Measurements from ENCODE around the gene BMP7.

Gene BMP7

DNA sequence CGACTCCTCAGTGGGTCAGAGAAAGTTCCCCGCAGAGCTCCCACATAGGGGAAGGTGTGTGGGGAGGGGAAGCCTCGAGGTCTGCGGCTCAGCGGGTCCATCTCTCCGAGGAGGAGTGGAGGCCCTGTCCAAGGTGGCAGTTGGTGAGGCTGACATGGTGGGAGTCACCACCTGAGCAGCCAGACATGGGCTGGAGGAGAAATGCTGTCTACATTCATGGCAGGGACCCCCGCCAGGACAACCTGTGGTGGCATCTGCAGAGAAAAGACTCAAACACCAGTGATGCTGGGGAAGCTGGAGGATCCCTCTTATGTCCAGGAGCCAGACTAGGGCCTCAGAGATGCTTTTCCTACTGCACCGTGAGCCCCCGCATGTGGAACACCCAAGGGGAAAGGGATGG lies 49.8 kb downstream of the BMP7 start:
- TF ChIP-seq, protein P1, sequence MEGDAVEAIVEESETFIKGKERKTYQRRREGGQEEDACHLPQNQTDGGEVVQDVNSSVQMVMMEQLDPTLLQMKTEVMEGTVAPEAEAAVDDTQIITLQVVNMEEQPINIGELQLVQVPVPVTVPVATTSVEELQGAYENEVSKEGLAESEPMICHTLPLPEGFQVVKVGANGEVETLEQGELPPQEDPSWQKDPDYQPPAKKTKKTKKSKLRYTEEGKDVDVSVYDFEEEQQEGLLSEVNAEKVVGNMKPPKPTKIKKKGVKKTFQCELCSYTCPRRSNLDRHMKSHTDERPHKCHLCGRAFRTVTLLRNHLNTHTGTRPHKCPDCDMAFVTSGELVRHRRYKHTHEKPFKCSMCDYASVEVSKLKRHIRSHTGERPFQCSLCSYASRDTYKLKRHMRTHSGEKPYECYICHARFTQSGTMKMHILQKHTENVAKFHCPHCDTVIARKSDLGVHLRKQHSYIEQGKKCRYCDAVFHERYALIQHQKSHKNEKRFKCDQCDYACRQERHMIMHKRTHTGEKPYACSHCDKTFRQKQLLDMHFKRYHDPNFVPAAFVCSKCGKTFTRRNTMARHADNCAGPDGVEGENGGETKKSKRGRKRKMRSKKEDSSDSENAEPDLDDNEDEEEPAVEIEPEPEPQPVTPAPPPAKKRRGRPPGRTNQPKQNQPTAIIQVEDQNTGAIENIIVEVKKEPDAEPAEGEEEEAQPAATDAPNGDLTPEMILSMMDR (IDR thresholded peaks at IDR 0.05; ENCODE audit: low read depth, low read length), result no peak
- Histone ChIP-seq H3K4me3 (ENCODE audit: low read depth, low read length) (no peak overlapping the region), H3K4me1 (no peaks in the 10 kb centered on the region), H3K36me3 (no peaks in the 10 kb centered on the region), H3K27me3 (no peaks in the 10 kb centered on the region), H3K9me3 (no peaks in the 10 kb centered on the region)
- no peak for DNase-seq

DNA sequence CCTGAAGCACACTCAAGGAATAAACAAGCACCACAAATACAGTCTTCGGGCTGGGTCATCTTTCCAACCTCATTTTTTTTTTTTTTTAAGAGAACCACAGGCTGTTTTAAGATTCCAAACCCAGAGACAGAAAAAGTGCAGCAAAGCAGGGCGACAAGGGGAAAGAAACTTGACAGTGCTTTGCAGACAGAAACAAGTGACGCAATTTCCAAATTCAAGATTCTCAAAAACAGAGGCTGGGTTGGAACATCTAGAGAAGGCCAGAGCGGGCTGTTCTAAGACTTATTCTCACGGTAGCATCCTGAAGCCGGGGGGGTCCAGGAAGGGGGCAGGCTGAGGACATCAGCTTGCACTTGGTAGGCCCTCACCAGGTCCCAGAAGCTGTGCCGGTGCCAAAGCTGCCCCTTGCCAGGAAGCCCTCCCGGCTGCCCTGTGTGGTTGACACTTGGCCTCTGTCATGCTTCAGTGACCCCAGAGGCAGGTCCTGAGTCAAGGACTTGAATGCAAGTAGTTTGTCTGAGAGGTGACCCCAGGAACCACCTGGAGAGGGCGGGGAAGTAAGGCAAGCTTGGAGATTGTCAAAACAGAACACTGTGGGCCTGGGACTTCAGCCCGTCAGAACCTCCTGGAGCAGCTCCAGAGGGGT lies 50.5 kb downstream of the BMP7 start:
- Histone ChIP-seq H3K4me1 (no peaks in the 10 kb centered on the region), H3K27me3 (no peaks in the 10 kb centered on the region), H3K36me3 (no peaks in the 10 kb centered on the region), H3K9me3 (no peaks in the 10 kb centered on the region), H3K4me3 (ENCODE audit: low read depth, low read length) (no peak overlapping the region)
- DNase-seq, result no peak
- TF ChIP-seq, protein P1 (IDR thresholded peaks at IDR 0.05; ENCODE audit: low read depth, low read length), result no peak

DNA sequence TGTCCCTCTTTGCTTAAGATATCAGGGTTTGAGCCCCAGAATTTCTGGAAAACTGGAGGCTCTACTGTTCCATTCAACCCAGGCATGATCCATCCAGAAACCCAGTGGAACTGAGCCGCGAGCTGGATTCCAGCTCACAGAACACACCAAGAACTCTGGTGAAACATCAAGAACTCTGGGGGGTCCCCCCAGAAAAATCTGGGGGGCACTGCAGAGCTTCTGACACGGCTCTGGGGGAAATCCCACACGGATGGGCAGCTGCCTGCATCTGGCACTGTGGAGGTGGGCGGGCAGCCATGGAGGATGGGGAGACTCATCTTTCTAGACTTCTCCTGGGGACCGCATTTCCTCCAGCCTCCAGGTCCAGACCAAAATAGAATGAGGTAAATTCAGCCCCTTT lies 51.0 kb downstream of the BMP7 start:
- Histone ChIP-seq H3K36me3 (no peaks in the 10 kb centered on the region), H3K4me3 (ENCODE audit: low read depth, low read length) (no peak overlapping the region), H3K27me3 (no peaks in the 10 kb centered on the region), H3K4me1 (no peaks in the 10 kb centered on the region), H3K9me3 (no peaks in the 10 kb centered on the region)
- TF ChIP-seq, protein P1 (IDR thresholded peaks at IDR 0.05; ENCODE audit: low read depth, low read length), result no peak
- DNase-seq, result no peak

DNA sequence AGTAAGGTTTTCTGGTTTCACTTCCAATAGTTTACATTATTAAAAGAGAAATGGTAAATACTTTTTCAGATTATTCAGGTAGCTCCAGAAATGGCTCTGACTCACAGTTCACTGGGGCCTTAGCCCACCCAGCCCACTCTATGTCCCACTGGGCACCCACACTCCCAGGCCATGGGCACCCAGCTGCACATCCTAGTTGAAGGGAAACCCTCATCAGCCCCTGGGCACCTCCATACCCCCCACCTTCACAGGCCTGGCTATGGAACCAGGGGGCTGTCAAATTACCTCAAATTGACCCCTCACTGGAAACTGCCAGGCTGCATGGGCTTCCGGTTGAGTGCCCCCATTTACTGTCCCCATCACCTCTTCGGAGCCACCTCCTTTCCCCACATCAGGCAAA lies 51.5 kb downstream of the BMP7 start:
- no peaks in the 10 kb centered on the region for H3K36me3 ChIP-seq
- no peak for DNase-seq
- no peaks in the 10 kb centered on the region for H3K27me3 ChIP-seq
- no peak overlapping the region for H3K4me3 ChIP-seq (ENCODE audit: low read depth, low read length)
- no peaks in the 10 kb centered on the region for H3K4me1 ChIP-seq
- H3K9me3 ChIP-seq, result no peaks in the 10 kb centered on the region
- TF ChIP-seq, protein P1 (IDR thresholded peaks at IDR 0.05; ENCODE audit: low read depth, low read length), result no peak

DNA sequence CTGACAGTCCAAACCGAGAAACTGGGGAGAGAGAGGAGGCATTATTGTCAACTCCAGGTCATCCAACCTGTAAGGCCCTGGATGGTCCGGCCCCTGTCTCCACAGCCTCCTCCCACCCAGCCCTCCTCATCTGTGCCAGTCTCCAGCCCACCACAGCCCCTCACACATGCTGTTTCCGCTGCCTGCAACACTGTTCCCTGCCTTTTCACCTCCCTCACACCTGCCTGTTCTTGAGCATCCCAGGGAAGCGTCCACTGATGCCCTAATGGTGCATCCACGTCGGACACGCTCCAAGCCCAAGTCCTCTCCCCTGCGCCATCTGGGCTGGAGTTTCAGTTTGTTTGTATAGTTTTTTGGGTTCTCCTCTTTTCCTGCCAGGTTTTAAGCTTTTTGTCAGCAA lies 52.0 kb downstream of the BMP7 start:
- no peaks in the 10 kb centered on the region for H3K27me3 ChIP-seq

DNA sequence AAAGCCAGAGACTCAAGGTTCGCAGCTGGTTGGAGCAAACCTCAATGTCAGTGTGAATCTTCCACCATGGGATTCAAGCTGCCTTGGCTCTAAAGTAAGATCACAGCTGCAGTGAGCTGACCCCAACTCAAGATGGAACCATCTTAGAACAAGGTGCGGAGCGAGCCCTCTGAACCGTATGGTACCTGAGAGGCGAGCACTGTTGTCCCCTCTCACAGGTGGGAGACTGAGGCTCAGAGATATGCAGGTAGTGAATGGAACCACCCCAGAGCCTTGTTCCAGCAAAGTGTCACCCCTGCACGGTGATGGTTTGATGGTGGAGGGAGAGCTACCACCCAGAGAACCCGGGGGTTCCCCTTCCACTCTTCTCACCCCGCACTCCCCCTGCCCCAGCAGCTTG lies 52.5 kb downstream of the BMP7 start:
- Histone ChIP-seq H3K36me3 (no peaks in the 10 kb centered on the region), H3K9me3 (no peaks in the 10 kb centered on the region), H3K4me3 (ENCODE audit: low read depth, low read length) (no peak overlapping the region), H3K27me3 (no peaks in the 10 kb centered on the region), H3K4me1 (no peaks in the 10 kb centered on the region)
- no peak for DNase-seq
- TF ChIP-seq, protein P1 (IDR thresholded peaks at IDR 0.05; ENCODE audit: low read depth, low read length), result no peak

More for the DNA sequence above, 52.0 kb downstream of the BMP7 start:
- no peak for DNase-seq
- no peaks in the 10 kb centered on the region for H3K4me1 ChIP-seq
- H3K4me3 ChIP-seq (ENCODE audit: low read depth, low read length), result no peak overlapping the region
- TF ChIP-seq, protein P1 (IDR thresholded peaks at IDR 0.05; ENCODE audit: low read depth, low read length), result no peak
- H3K36me3 ChIP-seq, result no peaks in the 10 kb centered on the region
- no peaks in the 10 kb centered on the region for H3K9me3 ChIP-seq

Data from BE2C (cell line).